Measurements from ENCODE around the gene ERI2.

The ERI2 gene

DNA sequence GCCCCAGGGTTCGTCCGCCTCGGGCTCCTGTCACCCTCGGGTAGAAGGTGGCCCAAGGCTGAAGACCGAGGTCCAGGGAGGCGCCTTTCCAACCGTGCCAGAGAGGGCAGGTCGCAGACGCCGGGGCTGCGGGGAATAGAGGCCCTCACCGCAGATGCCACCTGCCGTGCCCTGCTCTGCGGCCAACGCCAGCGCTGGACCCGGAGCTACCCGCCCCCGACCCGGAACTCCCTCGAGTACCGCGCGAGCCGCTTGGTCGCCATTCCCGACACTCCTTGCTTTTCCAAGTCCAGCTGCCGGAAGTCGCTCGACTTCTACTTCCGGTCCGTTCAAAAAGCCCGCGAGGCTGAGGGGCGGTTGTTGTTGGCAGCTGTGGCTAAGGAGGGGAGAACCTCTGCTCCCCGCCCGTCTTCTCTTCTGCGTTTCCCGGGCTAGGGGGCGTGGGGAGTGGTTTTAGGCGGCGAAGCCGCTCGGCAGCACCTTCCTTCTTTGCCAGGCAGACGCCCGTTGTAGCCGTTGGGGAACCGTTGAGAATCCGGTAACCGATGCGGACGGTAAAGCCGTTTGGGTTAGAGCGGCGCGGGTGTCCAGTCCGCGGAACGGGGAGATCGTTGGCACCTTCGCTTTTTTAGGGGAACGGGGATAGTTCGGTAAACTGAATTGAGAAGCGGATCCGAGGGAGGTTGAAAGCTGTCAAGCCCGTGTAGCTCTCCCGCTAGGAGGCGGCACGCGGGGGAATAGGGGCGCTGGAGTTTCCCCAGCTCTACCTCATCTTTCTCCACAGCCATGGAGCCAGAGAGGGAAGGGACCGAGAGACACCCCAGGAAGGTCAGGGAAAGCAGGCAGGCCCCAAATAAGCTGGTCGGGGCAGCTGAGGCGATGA lies at the start of gene ERI2, which contains the start of gene REXO5:
TSS of gene ERI2 (minus strand) at position 305 of the 883 bp plus-strand sequence. CDS start at position 263, 42 bp downstream.
TSS of gene REXO5 (plus strand) at position 360 of the 883 bp plus-strand sequence. CDS start at position 787, 427 bp downstream.
- Histone ChIP-seq H3K27me3 (ENCODE audit: control insufficient read depth, insufficient read depth, low read length) (no peaks in the 10 kb centered on the region), H3K4me3 (ENCODE audit: low read length) (peak within 1 kb of the TSS; percentile 85), H3K9me3 (ENCODE audit: control insufficient read depth, low read length) (no peaks in the 10 kb centered on the region), H3K36me3 (ENCODE audit: control insufficient read depth, insufficient read depth, low read length) (no peaks in the 10 kb centered on the region), H3K4me1 (ENCODE audit: control insufficient read depth, insufficient read depth, low read length) (peaks cover 21% of the 10 kb centered on the region), H3K9ac (ENCODE audit: low read length) (peak within 1 kb of the TSS; percentile 78)

- Histone ChIP-seq H3K27me3 (ENCODE audit: control insufficient read depth, insufficient read depth, low read length) (no peaks in the 10 kb centered on the region), H3K4me1 (ENCODE audit: control insufficient read depth, insufficient read depth, low read length) (peaks cover 22% of the 10 kb centered on the region), H3K9ac (ENCODE audit: low read length) (no peak overlapping the region), H3K4me3 (ENCODE audit: low read length) (no peak overlapping the region), H3K36me3 (ENCODE audit: control insufficient read depth, insufficient read depth, low read length) (no peaks in the 10 kb centered on the region), H3K9me3 (ENCODE audit: control insufficient read depth, low read length) (no peaks in the 10 kb centered on the region)
These were observed 48.7 kb upstream of the ERI2 start for GRCh38 chr16:20854963-20855362.

DNA sequence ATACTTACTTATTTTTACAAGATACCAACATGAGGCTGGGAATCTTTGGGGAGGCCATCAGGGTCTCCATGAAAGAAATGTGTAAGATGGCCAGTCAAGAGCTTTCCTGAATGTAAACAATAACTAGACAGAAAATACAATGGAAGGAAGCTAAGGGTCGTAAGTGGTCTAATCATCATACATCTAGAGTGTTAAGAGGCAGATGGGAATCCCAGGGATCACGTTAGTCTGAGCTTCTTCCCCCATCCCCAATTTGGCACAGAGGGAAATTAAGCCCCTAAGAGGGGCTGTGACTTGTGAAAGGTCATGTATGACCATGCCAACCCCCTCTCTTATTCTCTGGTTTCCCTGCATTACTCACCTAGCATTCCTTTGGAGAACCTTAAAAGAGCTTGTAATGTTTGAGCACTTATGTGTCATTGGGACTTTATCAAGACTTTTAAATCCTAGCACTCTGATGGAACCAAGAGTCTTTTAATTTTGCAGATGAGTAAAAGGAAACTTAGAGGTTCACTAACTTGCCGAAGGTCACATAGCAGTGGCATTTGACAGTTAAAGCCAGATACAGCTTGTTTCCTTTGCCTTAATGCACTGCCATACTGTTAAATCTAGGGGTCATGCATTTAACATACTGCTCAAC lies 47.8 kb upstream of the ERI2 start:
- peaks cover 24% of the 10 kb centered on the region for H3K4me1 ChIP-seq (ENCODE audit: control insufficient read depth, insufficient read depth, low read length)
- H3K9me3 ChIP-seq (ENCODE audit: control insufficient read depth, low read length): no peaks in the 10 kb centered on the region
- H3K9ac ChIP-seq (ENCODE audit: low read length): no peak overlapping the region
- H3K27me3 ChIP-seq (ENCODE audit: control insufficient read depth, insufficient read depth, low read length): no peaks in the 10 kb centered on the region
- no peak overlapping the region for H3K4me3 ChIP-seq (ENCODE audit: low read length)
- no peaks in the 10 kb centered on the region for H3K36me3 ChIP-seq (ENCODE audit: control insufficient read depth, insufficient read depth, low read length)

GRCh38 chr16:20853143-20853542 lies 46.9 kb upstream of the ERI2 start:
- H3K4me1 ChIP-seq (ENCODE audit: control insufficient read depth, insufficient read depth, low read length): peaks cover 24% of the 10 kb centered on the region
- no peaks in the 10 kb centered on the region for H3K36me3 ChIP-seq (ENCODE audit: control insufficient read depth, insufficient read depth, low read length)
- H3K27me3 ChIP-seq (ENCODE audit: control insufficient read depth, insufficient read depth, low read length): no peaks in the 10 kb centered on the region
- H3K4me3 ChIP-seq (ENCODE audit: low read length): no peak overlapping the region
- no peaks in the 10 kb centered on the region for H3K9me3 ChIP-seq (ENCODE audit: control insufficient read depth, low read length)
- no peak overlapping the region for H3K9ac ChIP-seq (ENCODE audit: low read length)

GRCh38 chr16:20851601-20852000 lies 45.3 kb upstream of the ERI2 start:
- Histone ChIP-seq H3K9ac (ENCODE audit: low read length) (peak overlapping the region; percentile 13), H3K27me3 (ENCODE audit: control insufficient read depth, insufficient read depth, low read length) (no peaks in the 10 kb centered on the region), H3K4me1 (ENCODE audit: control insufficient read depth, insufficient read depth, low read length) (peaks cover 24% of the 10 kb centered on the region), H3K9me3 (ENCODE audit: control insufficient read depth, low read length) (no peaks in the 10 kb centered on the region), H3K36me3 (ENCODE audit: control insufficient read depth, insufficient read depth, low read length) (no peaks in the 10 kb centered on the region), H3K4me3 (ENCODE audit: low read length) (no peak overlapping the region)

DNA sequence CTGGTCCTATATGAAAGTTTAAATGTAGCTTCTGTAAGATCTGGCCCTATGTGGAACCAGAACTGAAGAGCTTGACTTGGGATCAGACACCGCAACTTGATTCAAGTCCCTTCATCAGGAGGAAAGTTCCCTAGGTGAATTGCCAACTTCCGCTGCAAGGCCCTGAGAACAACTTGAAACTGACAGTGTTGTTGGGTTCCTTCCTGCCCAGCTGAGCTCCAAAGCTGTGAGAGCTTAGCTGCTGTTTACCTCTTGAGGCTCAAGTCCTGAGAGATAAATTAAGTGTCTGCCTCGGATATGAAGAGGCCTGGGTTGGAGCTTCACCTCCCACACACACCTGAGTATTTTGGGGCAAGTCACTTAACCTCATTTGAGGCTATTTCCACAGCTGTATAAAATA lies 44.7 kb upstream of the ERI2 start:
- Histone ChIP-seq H3K36me3 (ENCODE audit: control insufficient read depth, insufficient read depth, low read length) (no peaks in the 10 kb centered on the region), H3K4me1 (ENCODE audit: control insufficient read depth, insufficient read depth, low read length) (peaks cover 24% of the 10 kb centered on the region), H3K9ac (ENCODE audit: low read length) (peak overlapping the region; percentile 26), H3K4me3 (ENCODE audit: low read length) (no peak overlapping the region), H3K9me3 (ENCODE audit: control insufficient read depth, low read length) (no peaks in the 10 kb centered on the region), H3K27me3 (ENCODE audit: control insufficient read depth, insufficient read depth, low read length) (no peaks in the 10 kb centered on the region)

DNA sequence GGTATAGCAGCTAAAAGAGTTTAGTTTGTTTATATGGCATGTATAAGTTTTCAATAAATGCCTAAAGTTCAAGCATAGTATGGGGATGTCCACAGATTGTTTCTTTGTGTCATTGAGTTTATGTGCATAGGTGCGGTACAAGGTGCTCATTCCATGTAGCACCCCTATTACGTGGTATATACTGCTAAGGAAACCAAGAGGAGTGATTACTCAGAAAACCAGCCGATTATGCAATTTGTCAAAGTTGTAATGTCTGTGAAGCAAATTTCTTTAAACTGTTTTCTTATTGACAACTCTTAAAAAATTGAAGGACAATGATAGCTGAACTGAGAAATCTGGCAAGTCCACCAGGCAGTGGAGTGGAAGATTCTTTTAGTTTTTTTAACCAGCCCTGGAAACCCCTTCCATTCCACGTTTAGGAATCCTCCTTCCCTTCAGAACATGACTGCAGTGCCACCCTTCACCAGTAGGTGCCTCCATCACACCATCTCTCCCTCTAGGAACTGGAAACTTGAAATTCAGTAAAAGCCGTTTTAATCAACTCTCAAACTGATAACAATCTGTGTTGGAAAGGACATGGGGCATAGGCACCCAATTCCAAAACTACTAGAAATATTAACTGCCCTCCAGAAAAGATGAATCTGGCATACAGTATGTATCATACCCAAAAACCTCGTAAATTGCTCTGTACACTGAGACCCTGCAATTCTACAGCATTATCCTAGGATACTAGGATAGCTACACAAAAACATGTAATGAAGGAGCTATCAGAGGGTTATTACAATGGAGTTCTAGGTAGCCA lies 43.5 kb upstream of the ERI2 start:
- Histone ChIP-seq H3K9me3 (ENCODE audit: control insufficient read depth, low read length) (no peaks in the 10 kb centered on the region), H3K4me1 (ENCODE audit: control insufficient read depth, insufficient read depth, low read length) (peaks cover 24% of the 10 kb centered on the region), H3K36me3 (ENCODE audit: control insufficient read depth, insufficient read depth, low read length) (no peaks in the 10 kb centered on the region), H3K4me3 (ENCODE audit: low read length) (no peak overlapping the region), H3K27me3 (ENCODE audit: control insufficient read depth, insufficient read depth, low read length) (no peaks in the 10 kb centered on the region), H3K9ac (ENCODE audit: low read length) (no peak overlapping the region)

- no peak overlapping the region for H3K9ac ChIP-seq (ENCODE audit: low read length)
- H3K4me3 ChIP-seq (ENCODE audit: low read length): no peak overlapping the region
- H3K27me3 ChIP-seq (ENCODE audit: control insufficient read depth, insufficient read depth, low read length): no peaks in the 10 kb centered on the region
- H3K36me3 ChIP-seq (ENCODE audit: control insufficient read depth, insufficient read depth, low read length): no peaks in the 10 kb centered on the region
- H3K9me3 ChIP-seq (ENCODE audit: control insufficient read depth, low read length): no peaks in the 10 kb centered on the region
- peaks cover 18% of the 10 kb centered on the region for H3K4me1 ChIP-seq (ENCODE audit: control insufficient read depth, insufficient read depth, low read length)
These were observed 41.3 kb upstream of the ERI2 start for GRCh38 chr16:20847550-20847949.

- Histone ChIP-seq H3K9me3 (ENCODE audit: control insufficient read depth, low read length) (no peaks in the 10 kb centered on the region), H3K9ac (ENCODE audit: low read length) (no peak overlapping the region), H3K36me3 (ENCODE audit: control insufficient read depth, insufficient read depth, low read length) (no peaks in the 10 kb centered on the region), H3K27me3 (ENCODE audit: control insufficient read depth, insufficient read depth, low read length) (no peaks in the 10 kb centered on the region), H3K4me1 (ENCODE audit: control insufficient read depth, insufficient read depth, low read length) (peaks cover 14% of the 10 kb centered on the region), H3K4me3 (ENCODE audit: low read length) (no peak overlapping the region)
These were observed 40.3 kb upstream of the ERI2 start for GRCh38 chr16:20846551-20846950.

- Histone ChIP-seq H3K4me1 (ENCODE audit: control insufficient read depth, insufficient read depth, low read length) (peaks cover 9% of the 10 kb centered on the region), H3K9ac (ENCODE audit: low read length) (no peak overlapping the region), H3K9me3 (ENCODE audit: control insufficient read depth, low read length) (no peaks in the 10 kb centered on the region), H3K4me3 (ENCODE audit: low read length) (no peak overlapping the region), H3K27me3 (ENCODE audit: control insufficient read depth, insufficient read depth, low read length) (no peaks in the 10 kb centered on the region), H3K36me3 (ENCODE audit: control insufficient read depth, insufficient read depth, low read length) (no peaks in the 10 kb centered on the region)
These were observed 39.8 kb upstream of the ERI2 start for GRCh38 chr16:20846030-20846429.

- no peak overlapping the region for H3K9ac ChIP-seq (ENCODE audit: low read length)
- no peak overlapping the region for H3K4me3 ChIP-seq (ENCODE audit: low read length)
- H3K4me1 ChIP-seq (ENCODE audit: control insufficient read depth, insufficient read depth, low read length): no peaks in the 10 kb centered on the region
- no peaks in the 10 kb centered on the region for H3K9me3 ChIP-seq (ENCODE audit: control insufficient read depth, low read length)
- no peaks in the 10 kb centered on the region for H3K36me3 ChIP-seq (ENCODE audit: control insufficient read depth, insufficient read depth, low read length)
- H3K27me3 ChIP-seq (ENCODE audit: control insufficient read depth, insufficient read depth, low read length): no peaks in the 10 kb centered on the region
These were observed 38.3 kb upstream of the ERI2 start for GRCh38 chr16:20844588-20844987.

DNA sequence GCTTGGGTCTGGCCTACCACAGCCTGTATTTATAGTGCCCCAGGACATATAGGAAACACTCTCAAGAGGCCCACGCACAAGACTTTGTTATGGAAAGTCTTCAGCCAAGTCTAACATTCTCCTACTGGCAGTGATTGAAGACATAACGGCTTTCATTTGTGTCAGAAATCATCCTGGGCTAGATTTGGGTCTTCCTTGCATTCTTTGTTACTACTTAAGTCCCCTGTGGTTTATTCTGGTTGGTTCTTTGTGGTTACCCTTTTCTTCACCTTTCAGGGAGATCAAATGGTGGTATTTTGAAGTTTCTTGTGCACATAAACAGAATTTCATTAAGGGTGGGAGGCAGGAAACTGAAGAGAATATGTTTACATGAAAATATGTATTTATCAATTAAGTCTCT lies 37.8 kb upstream of the ERI2 start:
- Histone ChIP-seq H3K27me3 (ENCODE audit: control insufficient read depth, insufficient read depth, low read length) (no peaks in the 10 kb centered on the region), H3K9ac (ENCODE audit: low read length) (no peak overlapping the region), H3K9me3 (ENCODE audit: control insufficient read depth, low read length) (no peaks in the 10 kb centered on the region), H3K36me3 (ENCODE audit: control insufficient read depth, insufficient read depth, low read length) (no peaks in the 10 kb centered on the region), H3K4me1 (ENCODE audit: control insufficient read depth, insufficient read depth, low read length) (no peaks in the 10 kb centered on the region), H3K4me3 (ENCODE audit: low read length) (no peak overlapping the region)
